Spleen (tissue), 11 donors: ENCODE measurements around the gene TOMM6. TPM values are rescaled to one million over a fixed set of nuclear protein-coding genes. Genes with fewer than 3 reads are reported as not detected.

Source experiments
- DNase-seq: peaks from one replicate; pipeline ENCODE4 v3.0.0-alpha.2; 2020
- H3K27ac ChIP-seq, 8 donors: fragments of 200-600 bp; sonication (generic) in 7 of 8; 1 replicate in 4 of 8; 2 replicates in 4 of 8; pipeline versions ENCODE4 v1.5.0 to v1.8.0; 2016 to 2021; ENCODE audit warnings: inconsistent platforms in 4 of 8, mild to moderate bottlenecking in 4 of 8, moderate library complexity in 1 of 8
- H3K27me3 ChIP-seq, 7 donors: fragments of 200-600 bp; sonication (generic) in 6 of 7; replicated peaks in 1 of 7; 1 replicate in 4 of 7; 2 replicates in 3 of 7; pipeline versions ENCODE4 v1.5.0 to v1.8.0; 2016 to 2021; ENCODE audit warnings: inconsistent platforms in 3 of 7, mild to moderate bottlenecking in 1 of 7
- H3K36me3 ChIP-seq, 6 donors: fragments of 200-600 bp; sonication (generic) in 5 of 6; 1 replicate in 4 of 6; 2 replicates in 2 of 6; pipeline versions ENCODE4 v1.5.0 to v1.8.0; 2016 to 2021; ENCODE audit warnings: inconsistent platforms in 2 of 6
- H3K4me1 ChIP-seq, 6 donors: fragments of 200-600 bp; sonication (generic) in 5 of 6; 1 replicate in 3 of 6; 2 replicates in 3 of 6; pipeline versions ENCODE4 v1.5.0 to v1.8.0; 2016 to 2021; ENCODE audit warnings: inconsistent platforms in 3 of 6
- H3K4me3 ChIP-seq, 8 donors: fragments of 200-600 bp; sonication (generic) in 7 of 8; 1 replicate in 4 of 8; 2 replicates in 4 of 8; pipeline versions ENCODE4 v1.5.0 to v1.8.0; 2016 to 2021; ENCODE audit warnings: inconsistent platforms in 4 of 8, mild to moderate bottlenecking in 4 of 8, moderate library complexity in 2 of 8
- H3K9me3 ChIP-seq, 8 donors: fragments of 200-600 bp; sonication (generic) in 7 of 8; 1 replicate in 4 of 8; 2 replicates in 4 of 8; pipeline versions ENCODE4 v1.5.0 to v1.8.0; 2016 to 2021; ENCODE audit warnings: inconsistent platforms in 4 of 8
- CTCF ChIP-seq, 11 experiments: fragments of 200-600 bp in 7 of 11; fragments of 450-650 bp in 4 of 11; sonication (generic) in 4 of 11; IDR thresholded peaks in 8 of 11; conservative IDR thresholded peaks in 3 of 11; 1 replicate in 7 of 11; 2 replicates in 4 of 11; pipeline versions ENCODE4 v1.4.0 to v1.8.0; 2016 to 2021; ENCODE audit warnings: antibody characterized with exemption in 11 of 11, inconsistent platforms in 4 of 11, mild to moderate bottlenecking in 1 of 11
- POLR2A ChIP-seq, 3 donors: fragments of 450-650 bp; IDR thresholded peaks; one replicate each; pipeline ENCODE4 v1.5.1; 2017; ENCODE audit warnings: antibody characterized with exemption in 3 of 3, mild to moderate bottlenecking in 1 of 3
- POLR2AphosphoS5 ChIP-seq, 3 donors: sonication (generic); formaldehyde crosslinking; IDR thresholded peaks; one replicate each; pipeline ENCODE4 v1.5.1; 2017; ENCODE audit warnings: antibody characterized with exemption in 3 of 3
- WGBS, 5 donors: extraction: QIAGEN DNeasy Blood & Tissue Kit in 3 of 5; methylation state at CpG; one replicate each; pipeline versions ENCODE4 v1.1.5 to v1.1.7; 2013 to 2018; 5-methylcytosine and 5-hydroxymethylcytosine counted together
- intact Hi-C: fragments of 100-400 bp; cut with DNase I; formaldehyde crosslinking; loops from one replicate; pipeline ENCODE4 v1.15.0; 2023; ENCODE audit warnings: low total_unique reads
- polyA plus RNA-seq, 3 donors: library from polyadenylated mRNA; stranded (reverse); fragments of 200-250 nt; gene quantifications; one replicate each; pipeline ENCODE4 v1.2.1, GENCODE V29; 2013
- small RNA-seq, 4 donors: library from RNA; depleted of rRNA; stranded (forward); fragments of <200 nt; gene quantifications; one replicate each; pipeline ENCODE3, GENCODE V24; 2016
- total RNA-seq, 7 donors: library from RNA; depleted of rRNA in 3 of 7; stranded (reverse); fragments of >200 nt in 3 of 7; fragmentation: NEBNext Ultra II Directional in 4 of 7; extraction: Animal tissue kit (Norgen Biotek cat#: 25700) in 4 of 7; gene quantifications; one replicate each; pipeline versions ENCODE4 v1.1.0 to v1.2.1, GENCODE V29; 2016 to 2021
- donor health status: healthy with polysubstance abuse.
- donor health status: DM: no; HTN: no; CAD: no; lungs with moderate emphysema.
- donor health status: DM: no; HTN: no; CAD: no.
- donor health status: Bipolar disorder and iron deficiency.
- donor health status: healthy.
- donor health status: DM: no; HTN: no; CAD: no.
- donor health status: DM: yes; HTN: yes; CAD: no.

TOMM6 gene
- total and polyA plus RNA-seq, 10 donors, result 110 to 439 (median 137) TPM

GRCh38 chr6:41836022-41836659 lies 48.6 kb downstream of the TOMM6 start:
- intact Hi-C loops, result no loop called here
- no peaks in the 10 kb centered on the region for H3K9me3 ChIP-seq
- no peaks in the 10 kb centered on the region for H3K27me3 ChIP-seq
- no peaks in the 10 kb centered on the region for H3K36me3 ChIP-seq
- H3K4me1 ChIP-seq, result no peaks in the 10 kb centered on the region
- no peak for TF ChIP-seq CTCF (IDR thresholded peaks at IDR 0.05 in 8 of 11, conservative IDR thresholded peaks at IDR 0.05 in 3 of 11)
- no peak for TF ChIP-seq POLR2AphosphoS5 (IDR thresholded peaks at IDR 0.05)
- no peak for TF ChIP-seq POLR2A (IDR thresholded peaks at IDR 0.05)
- 77 to 90% (median 87%) methylated on average over 5 of the region's 5 CpGs for WGBS, 5 donors
- no peak for DNase-seq
- no peak overlapping the region for H3K4me3 ChIP-seq
- H3K27ac ChIP-seq, result no peak overlapping the region

GRCh38 chr6:41836660-41837052 lies 49.2 kb downstream of the TOMM6 start:
- Histone ChIP-seq H3K27ac (no peak overlapping the region), H3K4me1 (no peaks in the 10 kb centered on the region), H3K9me3 (no peaks in the 10 kb centered on the region), H3K36me3 (no peaks in the 10 kb centered on the region), H3K27me3 (no peaks in the 10 kb centered on the region), H3K4me3 (no peak overlapping the region)
- intact Hi-C loops, result no loop called here
- 91 to 95% (median 94%) methylated on average over 2 of the region's 2 CpGs for WGBS, 5 donors
- no peak for TF ChIP-seq CTCF (IDR thresholded peaks at IDR 0.05 in 8 of 11, conservative IDR thresholded peaks at IDR 0.05 in 3 of 11)
- TF ChIP-seq POLR2AphosphoS5 (IDR thresholded peaks at IDR 0.05), result no peak
- no peak for TF ChIP-seq POLR2A (IDR thresholded peaks at IDR 0.05)
- DNase-seq, result no peak

Small RNA genes within 50 kb of the gene (small RNA-seq; reads per million reads assigned to genes)
- gene AL365205.2, result 0 reads per million in 4 donors
- 0 reads per million in 4 donors for gene AL365205.3
- 0 reads per million in 4 donors for gene RF00393

Other genes with a start within 250 kb of the TOMM6 start
- gene FOXP4, start 241.3 kb upstream of the TOMM6 start, total RNA-seq, result 10 to 100 TPM in 3 of 7 donors, 1 to 10 TPM in 4; 5.3 to 12.1 (median 8.3) TPM
- 1 to 10 TPM; 3.0 to 5.8 (median 3.4) TPM for gene FOXP4, start 241.3 kb upstream of the TOMM6 start, polyA plus RNA-seq
- under 1 TPM in 2 of 7 donors, not detected in 5; 0.47 to 0.82 TPM for gene MDFI, start 149.2 kb upstream of the TOMM6 start, total RNA-seq
- gene MDFI, start 149.2 kb upstream of the TOMM6 start, polyA plus RNA-seq, result under 1 TPM; 0.28 to 0.68 (median 0.35) TPM
- gene TFEB, start 52.1 kb upstream of the TOMM6 start, total RNA-seq, result 10 to 100 TPM; 55.9 to 80.8 (median 75.3) TPM
- gene TFEB, start 52.1 kb upstream of the TOMM6 start, polyA plus RNA-seq, result 100 to 1,000 TPM in 1 of 3 donors, 10 to 100 TPM in 2; 83.5 to 150 (median 97.4) TPM
- not detected for gene PGC, start 40.3 kb upstream of the TOMM6 start, total RNA-seq
- under 1 TPM; 0.26 to 0.74 (median 0.48) TPM for gene PGC, start 40.3 kb upstream of the TOMM6 start, polyA plus RNA-seq
- gene FRS3, start 7.8 kb upstream of the TOMM6 start, total RNA-seq, result 1 to 10 TPM; 3.7 to 7.3 (median 6.3) TPM
- 1 to 10 TPM; 2.6 to 6.2 (median 4.8) TPM for gene FRS3, start 7.8 kb upstream of the TOMM6 start, polyA plus RNA-seq
- gene PRICKLE4, start 6.9 kb upstream of the TOMM6 start, total RNA-seq, result 10 to 100 TPM in 5 of 7 donors, 1 to 10 TPM in 2; 5.4 to 32.8 (median 14.2) TPM
- 1 to 10 TPM in 1 of 3 donors, under 1 TPM in 2; 0.41 to 5.3 (median 0.61) TPM for gene PRICKLE4, start 6.9 kb upstream of the TOMM6 start, polyA plus RNA-seq
- 1 to 10 TPM; 2.9 to 6.8 (median 4.7) TPM for gene USP49, start 107.7 kb downstream of the TOMM6 start, total RNA-seq
- gene USP49, start 107.7 kb downstream of the TOMM6 start, polyA plus RNA-seq, result under 1 TPM; 0.35 to 0.83 (median 0.46) TPM
- gene MED20, start 133.4 kb downstream of the TOMM6 start, total RNA-seq, result 10 to 100 TPM; 11.3 to 21.5 (median 15.9) TPM
- 1 to 10 TPM; 5.3 to 8.6 (median 6.4) TPM for gene MED20, start 133.4 kb downstream of the TOMM6 start, polyA plus RNA-seq
- gene BYSL, start 133.8 kb downstream of the TOMM6 start, total RNA-seq, result 10 to 100 TPM in 4 of 7 donors, 1 to 10 TPM in 3; 5.9 to 19.7 (median 11.3) TPM
- gene BYSL, start 133.8 kb downstream of the TOMM6 start, polyA plus RNA-seq, result 10 to 100 TPM in 1 of 3 donors, 1 to 10 TPM in 2; 7.6 to 11.5 (median 8.8) TPM
- 100 to 1,000 TPM; 124 to 531 (median 334) TPM for gene CCND3, start 154.1 kb downstream of the TOMM6 start, total RNA-seq
- 100 to 1,000 TPM; 115 to 209 (median 202) TPM for gene CCND3, start 154.1 kb downstream of the TOMM6 start, polyA plus RNA-seq